ENCODE results near the gene E2F4. TPM values are rescaled to one million over a fixed set of nuclear protein-coding genes. Genes with fewer than 3 reads are reported as not detected.

Gene E2F4
- polyA plus RNA-seq: 67.6 TPM
- long read RNA-seq, donor 1, transcript E2F4-201 (10 exons, 2,096 nt): major isoform, 5 of 6 reads
- long read RNA-seq, donor 1, partial matches to known transcripts: 0 of 6 reads
- long read RNA-seq, donor 1, other reads (novel, unspliced or antisense): 0 of 6 reads
- long read RNA-seq, donor 2, transcript E2F4-201 (10 exons, 2,096 nt): major isoform, 8 of 13 reads
- long read RNA-seq, donor 2, partial matches to known transcripts: 0 of 13 reads
- long read RNA-seq, donor 2, other reads (novel, unspliced or antisense): 5 of 13 reads
- long read RNA-seq, donor 3: 0 reads
- long read RNA-seq, donor 4, partial matches to known transcripts: 0 of 2 reads
- long read RNA-seq, donor 4, other reads (novel, unspliced or antisense): 0 of 2 reads
- long read RNA-seq, donor 5, transcript E2F4-201 (10 exons, 2,096 nt): major isoform, 5 of 6 reads
- long read RNA-seq, donor 5, partial matches to known transcripts: 0 of 6 reads
- long read RNA-seq, donor 5, other reads (novel, unspliced or antisense): 0 of 6 reads
- long read RNA-seq, donor 6, transcript E2F4-201 (10 exons, 2,096 nt): major isoform, 10 of 13 reads
- long read RNA-seq, donor 6, partial matches to known transcripts: 0 of 13 reads
- long read RNA-seq, donor 6, other reads (novel, unspliced or antisense): 0 of 13 reads
- long read RNA-seq, donor 7, partial matches to known transcripts: 0 of 4 reads
- long read RNA-seq, donor 7, other reads (novel, unspliced or antisense): 0 of 4 reads
- long read RNA-seq, donor 8, transcript E2F4-201 (10 exons, 2,096 nt): major isoform, 5 of 22 reads
- long read RNA-seq, donor 8, partial matches to known transcripts: 16 of 22 reads
- long read RNA-seq, donor 8, other reads (novel, unspliced or antisense): 0 of 22 reads
- long read RNA-seq, donor 9, transcript E2F4-201 (10 exons, 2,096 nt): major isoform, 7 of 9 reads
- long read RNA-seq, donor 9, partial matches to known transcripts: 0 of 9 reads
- long read RNA-seq, donor 9, other reads (novel, unspliced or antisense): 0 of 9 reads
- long read RNA-seq, donor 10, transcript E2F4-201 (10 exons, 2,096 nt): major isoform, 12 of 18 reads
- long read RNA-seq, donor 10, partial matches to known transcripts: 5 of 18 reads
- long read RNA-seq, donor 10, other reads (novel, unspliced or antisense): 0 of 18 reads
- long read RNA-seq, donor 11, transcript E2F4-201 (10 exons, 2,096 nt): major isoform, 10 of 10 reads
- long read RNA-seq, donor 11, partial matches to known transcripts: 0 of 10 reads
- long read RNA-seq, donor 11, other reads (novel, unspliced or antisense): 0 of 10 reads

DNA sequence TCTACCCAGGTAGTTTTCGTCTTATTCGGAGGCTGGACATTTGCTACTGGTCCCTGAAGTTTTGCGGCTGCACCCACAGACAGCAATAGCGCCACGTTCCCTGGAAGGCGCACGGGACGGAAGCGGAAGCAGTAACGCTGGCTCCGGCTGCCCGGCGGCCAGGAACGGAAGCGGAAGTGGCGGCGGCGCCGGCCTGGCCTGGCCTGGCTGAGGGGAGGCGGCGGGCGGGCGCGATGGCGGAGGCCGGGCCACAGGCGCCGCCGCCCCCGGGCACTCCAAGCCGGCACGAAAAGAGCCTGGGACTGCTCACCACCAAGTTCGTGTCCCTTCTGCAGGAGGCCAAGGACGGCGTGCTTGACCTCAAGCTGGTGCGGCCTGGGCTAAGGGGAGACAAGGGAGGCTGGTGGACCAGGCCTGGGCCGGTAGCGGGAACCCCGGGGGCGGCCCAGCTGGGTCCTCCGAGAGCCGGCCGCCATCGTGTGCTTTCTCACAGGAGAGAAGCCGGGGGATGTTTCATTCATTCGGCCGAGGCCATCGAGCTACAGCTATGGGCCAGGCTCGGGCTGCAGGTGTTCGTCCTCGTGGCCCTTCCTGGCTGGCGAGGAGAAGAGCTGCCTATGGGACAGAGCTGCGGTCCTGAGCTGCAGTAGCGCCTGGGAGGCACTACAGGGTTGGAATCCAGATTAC lies at the start of gene E2F4:
Gene E2F4, plus strand, starts transcription at position 161 of the 687 bp plus-strand sequence. Its CDS starts 73 bp downstream, at position 234.
- WGBS (ENCODE audit: insufficient coverage, low lambda C conversion rate): no CpG with 5 or more reads among the region's 54 CpGs
- Histone ChIP-seq H3K27ac (ENCODE audit: low read length) (peak within 1 kb of the TSS; percentile 0), H3K36me3 (ENCODE audit: control insufficient read depth, insufficient read depth, low read length) (peaks cover 39% of the 10 kb centered on the region), H3K4me3 (ENCODE audit: low read length) (peak within 1 kb of the TSS; percentile 95), H3K9me3 (ENCODE audit: control insufficient read depth, low read depth, low read length) (peaks cover 2% of the 10 kb centered on the region), H3K27me3 (ENCODE audit: control insufficient read depth, insufficient read depth, low read length) (no peaks in the 10 kb centered on the region), H3K4me1 (ENCODE audit: control insufficient read depth, insufficient read depth, low read length) (peaks cover 19% of the 10 kb centered on the region)
- DNase-seq: peak; percentile 88 to 91

DNA sequence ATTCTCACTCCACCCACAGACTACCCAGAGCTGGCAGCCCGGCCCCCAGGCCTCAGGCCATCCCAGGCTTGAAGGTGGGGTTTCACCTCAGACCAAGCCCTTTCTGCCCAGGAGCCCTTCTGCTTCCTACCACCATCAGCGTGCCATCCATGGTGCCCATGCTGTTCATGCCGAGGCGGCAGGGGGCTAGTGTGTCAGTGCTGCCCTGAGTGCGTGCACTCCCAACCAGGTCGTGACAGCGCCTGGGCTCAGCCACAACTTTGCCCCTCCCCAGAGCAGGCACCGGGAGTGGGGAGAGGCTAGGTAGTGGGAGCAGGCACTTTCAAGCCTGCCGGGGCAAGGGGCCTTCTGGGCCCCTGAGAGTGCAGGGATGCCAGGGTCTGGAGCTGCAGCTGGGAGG lies 49.6 kb upstream of the E2F4 start:
- WGBS (ENCODE audit: insufficient coverage, low lambda C conversion rate): no CpG with 5 or more reads among the region's 9 CpGs
- no peaks in the 10 kb centered on the region for H3K4me1 ChIP-seq (ENCODE audit: control insufficient read depth, insufficient read depth, low read length)
- no peak overlapping the region for H3K4me3 ChIP-seq (ENCODE audit: low read length)
- no peaks in the 10 kb centered on the region for H3K9me3 ChIP-seq (ENCODE audit: control insufficient read depth, low read depth, low read length)
- DNase-seq: no peak
- peaks cover 89% of the 10 kb centered on the region for H3K36me3 ChIP-seq (ENCODE audit: control insufficient read depth, insufficient read depth, low read length)
- no peaks in the 10 kb centered on the region for H3K27me3 ChIP-seq (ENCODE audit: control insufficient read depth, insufficient read depth, low read length)
- no peak overlapping the region for H3K27ac ChIP-seq (ENCODE audit: low read length)

GRCh38 chr16:67144943-67145342 lies 47.0 kb upstream of the E2F4 start:
- Histone ChIP-seq H3K36me3 (ENCODE audit: control insufficient read depth, insufficient read depth, low read length) (peaks cover 75% of the 10 kb centered on the region), H3K4me3 (ENCODE audit: low read length) (no peak overlapping the region), H3K4me1 (ENCODE audit: control insufficient read depth, insufficient read depth, low read length) (no peaks in the 10 kb centered on the region), H3K27ac (ENCODE audit: low read length) (no peak overlapping the region), H3K9me3 (ENCODE audit: control insufficient read depth, low read depth, low read length) (peaks cover 8% of the 10 kb centered on the region), H3K27me3 (ENCODE audit: control insufficient read depth, insufficient read depth, low read length) (peaks cover 11% of the 10 kb centered on the region)
- no CpG with 5 or more reads among the region's 2 CpGs for WGBS (ENCODE audit: insufficient coverage, low lambda C conversion rate)
- no peak for DNase-seq

GRCh38 chr16:67145746-67146145 lies 46.2 kb upstream of the E2F4 start:
- Histone ChIP-seq H3K27ac (ENCODE audit: low read length) (no peak overlapping the region), H3K4me1 (ENCODE audit: control insufficient read depth, insufficient read depth, low read length) (no peaks in the 10 kb centered on the region), H3K27me3 (ENCODE audit: control insufficient read depth, insufficient read depth, low read length) (peaks cover 17% of the 10 kb centered on the region), H3K4me3 (ENCODE audit: low read length) (no peak overlapping the region), H3K36me3 (ENCODE audit: control insufficient read depth, insufficient read depth, low read length) (peaks cover 67% of the 10 kb centered on the region), H3K9me3 (ENCODE audit: control insufficient read depth, low read depth, low read length) (peaks cover 8% of the 10 kb centered on the region)
- no peak for DNase-seq
- no CpG with 5 or more reads among the region's 2 CpGs for WGBS (ENCODE audit: insufficient coverage, low lambda C conversion rate)

GRCh38 chr16:67146523-67147357 lies 45.2 kb upstream of the E2F4 start:
- no CpG with 5 or more reads among the region's 7 CpGs for WGBS (ENCODE audit: insufficient coverage, low lambda C conversion rate)
- DNase-seq: peak in 1 of 2 donors; percentile 29
- H3K27me3 ChIP-seq (ENCODE audit: control insufficient read depth, insufficient read depth, low read length): peaks cover 27% of the 10 kb centered on the region
- no peak overlapping the region for H3K4me3 ChIP-seq (ENCODE audit: low read length)
- no peak overlapping the region for H3K27ac ChIP-seq (ENCODE audit: low read length)
- H3K9me3 ChIP-seq (ENCODE audit: control insufficient read depth, low read depth, low read length): peaks cover 8% of the 10 kb centered on the region
- peaks cover 3% of the 10 kb centered on the region for H3K4me1 ChIP-seq (ENCODE audit: control insufficient read depth, insufficient read depth, low read length)
- H3K36me3 ChIP-seq (ENCODE audit: control insufficient read depth, insufficient read depth, low read length): peaks cover 57% of the 10 kb centered on the region

GRCh38 chr16:67147437-67148140 lies 44.4 kb upstream of the E2F4 start:
- Histone ChIP-seq H3K27ac (ENCODE audit: low read length) (no peak overlapping the region), H3K27me3 (ENCODE audit: control insufficient read depth, insufficient read depth, low read length) (peaks cover 32% of the 10 kb centered on the region), H3K9me3 (ENCODE audit: control insufficient read depth, low read depth, low read length) (peaks cover 8% of the 10 kb centered on the region), H3K36me3 (ENCODE audit: control insufficient read depth, insufficient read depth, low read length) (peaks cover 49% of the 10 kb centered on the region), H3K4me1 (ENCODE audit: control insufficient read depth, insufficient read depth, low read length) (peaks cover 3% of the 10 kb centered on the region), H3K4me3 (ENCODE audit: low read length) (no peak overlapping the region)
- no peak for DNase-seq
- no CpG with 5 or more reads among the region's 4 CpGs for WGBS (ENCODE audit: insufficient coverage, low lambda C conversion rate)

GRCh38 chr16:67148221-67148620 lies 43.7 kb upstream of the E2F4 start:
- H3K36me3 ChIP-seq (ENCODE audit: control insufficient read depth, insufficient read depth, low read length): peaks cover 43% of the 10 kb centered on the region
- peaks cover 3% of the 10 kb centered on the region for H3K4me1 ChIP-seq (ENCODE audit: control insufficient read depth, insufficient read depth, low read length)
- no peak for DNase-seq
- no peak overlapping the region for H3K27ac ChIP-seq (ENCODE audit: low read length)
- no peak overlapping the region for H3K4me3 ChIP-seq (ENCODE audit: low read length)
- peaks cover 8% of the 10 kb centered on the region for H3K9me3 ChIP-seq (ENCODE audit: control insufficient read depth, low read depth, low read length)
- WGBS (ENCODE audit: insufficient coverage, low lambda C conversion rate): no CpG with 5 or more reads among the region's 2 CpGs
- peaks cover 38% of the 10 kb centered on the region for H3K27me3 ChIP-seq (ENCODE audit: control insufficient read depth, insufficient read depth, low read length)

- no peak for DNase-seq
- Histone ChIP-seq H3K27ac (ENCODE audit: low read length) (no peak overlapping the region), H3K9me3 (ENCODE audit: control insufficient read depth, low read depth, low read length) (peaks cover 8% of the 10 kb centered on the region), H3K36me3 (ENCODE audit: control insufficient read depth, insufficient read depth, low read length) (peaks cover 40% of the 10 kb centered on the region), H3K4me3 (ENCODE audit: low read length) (no peak overlapping the region), H3K4me1 (ENCODE audit: control insufficient read depth, insufficient read depth, low read length) (peaks cover 3% of the 10 kb centered on the region), H3K27me3 (ENCODE audit: control insufficient read depth, insufficient read depth, low read length) (peaks cover 41% of the 10 kb centered on the region)
- WGBS (ENCODE audit: insufficient coverage, low lambda C conversion rate): no CpG with 5 or more reads among the region's 11 CpGs
These were observed 43.2 kb upstream of the E2F4 start for GRCh38 chr16:67148656-67149275.

Measured in large intestine (tissue), 12 donors.